NCI-H2029 treated with DMSO at 0.1 percent for 48 hours (cell line): ENCODE measurements around the gene MEF2C.

Experiments used
- DNase-seq: peaks from one replicate; lab custom pipeline; 2025; lab: John Stamatoyannopoulos, UW

Gene MEF2C

DNA sequence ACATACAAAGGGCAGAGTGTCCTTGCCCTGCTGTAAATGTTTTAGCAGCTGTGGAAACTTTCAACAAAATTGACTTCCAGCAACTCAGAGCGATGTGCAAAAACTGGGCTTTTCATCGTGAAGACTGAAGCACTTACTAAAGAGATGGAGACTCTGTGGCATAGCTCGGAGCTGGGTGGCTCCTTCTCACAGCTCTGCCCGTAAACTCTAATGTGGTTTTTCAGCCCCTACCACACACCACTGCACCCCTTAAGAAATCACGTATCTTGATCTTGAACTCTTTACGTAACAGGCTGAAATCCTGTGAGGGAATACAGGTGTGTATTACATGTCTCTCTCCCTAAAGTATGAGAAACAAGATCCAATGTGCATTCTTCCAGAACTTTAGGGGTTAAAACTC is 124.4 kb downstream of the MEF2C start:
- no peak for DNase-seq

DNA sequence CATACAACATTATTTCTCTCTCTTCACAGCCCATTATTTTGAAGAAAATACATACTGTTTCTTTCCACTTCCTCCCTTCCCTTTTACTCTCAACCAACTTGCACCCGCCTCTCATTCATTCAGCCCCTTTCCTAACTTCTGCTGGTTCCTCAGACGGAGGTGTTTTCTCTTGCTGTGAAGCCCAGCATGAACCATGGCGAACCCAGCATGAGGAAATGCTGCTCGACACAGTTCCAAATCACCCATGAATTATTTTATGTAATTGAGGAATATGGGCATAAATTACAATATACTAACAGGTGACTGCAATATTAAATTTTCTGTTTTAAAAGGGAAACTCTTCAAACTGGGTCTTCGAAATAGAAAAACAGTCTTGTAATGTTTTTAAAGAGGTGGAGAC is 124.8 kb downstream of the MEF2C start:
- DNase-seq: no peak

DNA sequence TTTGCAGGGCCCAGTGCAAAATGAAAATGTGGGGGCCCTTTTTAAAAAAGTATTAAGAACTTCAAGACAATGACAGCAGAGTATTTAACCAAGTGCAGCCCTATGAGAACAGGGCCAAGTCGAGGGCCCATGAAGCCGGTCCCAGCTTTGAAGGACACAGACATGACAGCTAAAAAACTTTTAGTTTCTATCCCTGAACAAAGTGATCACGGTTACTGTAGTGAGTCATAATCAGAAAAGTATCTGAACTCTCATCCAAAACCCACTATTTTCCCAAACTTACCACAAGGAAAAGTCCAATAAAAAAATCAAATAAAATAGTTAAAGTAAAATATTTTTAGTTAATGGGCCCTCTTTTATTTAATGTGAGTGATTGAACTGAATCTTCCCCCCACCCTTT is 126.0 kb downstream of the MEF2C start:
- no peak for DNase-seq

DNA sequence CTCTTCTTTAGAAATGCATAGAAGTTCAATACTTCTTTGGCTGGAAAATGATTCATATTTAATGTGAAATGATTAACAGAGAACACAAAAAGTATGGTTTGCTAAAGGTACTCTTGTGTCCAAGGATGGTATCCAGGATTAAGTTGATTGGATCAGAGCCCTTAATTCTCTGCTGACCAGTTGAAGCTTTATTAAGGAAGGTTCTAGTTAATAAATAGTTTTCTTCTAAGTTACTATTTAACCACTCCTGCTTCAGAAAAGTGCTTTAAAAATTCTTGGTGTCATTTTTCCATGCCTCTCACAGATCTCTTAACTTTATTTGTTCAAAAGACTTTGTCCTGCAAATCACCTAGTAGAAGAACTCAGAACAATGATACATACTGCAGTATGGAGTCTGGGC is 134.3 kb downstream of the MEF2C start:
- no peak for DNase-seq

DNA sequence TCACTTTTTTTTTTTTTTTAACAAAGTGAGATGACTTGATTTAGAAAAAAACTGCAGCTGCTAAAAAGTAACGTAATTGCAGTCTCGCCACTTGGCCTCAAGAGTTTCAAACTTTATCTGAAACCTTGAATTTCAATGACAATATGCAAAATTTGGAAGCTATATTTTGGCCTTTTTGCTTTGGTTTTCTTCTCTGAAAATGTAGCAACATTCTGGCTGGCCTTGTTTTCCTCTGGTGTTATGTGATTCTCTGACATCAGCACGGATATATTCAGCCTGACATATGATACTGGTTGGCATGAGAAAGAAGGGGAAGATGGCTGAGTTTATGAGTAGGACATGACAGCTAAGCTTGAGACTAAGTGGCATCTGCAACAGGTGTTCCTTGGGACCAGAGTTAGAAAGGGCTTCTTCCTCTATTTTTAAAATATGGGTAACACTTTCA is 136.5 kb downstream of the MEF2C start:
- DNase-seq: no peak

DNA sequence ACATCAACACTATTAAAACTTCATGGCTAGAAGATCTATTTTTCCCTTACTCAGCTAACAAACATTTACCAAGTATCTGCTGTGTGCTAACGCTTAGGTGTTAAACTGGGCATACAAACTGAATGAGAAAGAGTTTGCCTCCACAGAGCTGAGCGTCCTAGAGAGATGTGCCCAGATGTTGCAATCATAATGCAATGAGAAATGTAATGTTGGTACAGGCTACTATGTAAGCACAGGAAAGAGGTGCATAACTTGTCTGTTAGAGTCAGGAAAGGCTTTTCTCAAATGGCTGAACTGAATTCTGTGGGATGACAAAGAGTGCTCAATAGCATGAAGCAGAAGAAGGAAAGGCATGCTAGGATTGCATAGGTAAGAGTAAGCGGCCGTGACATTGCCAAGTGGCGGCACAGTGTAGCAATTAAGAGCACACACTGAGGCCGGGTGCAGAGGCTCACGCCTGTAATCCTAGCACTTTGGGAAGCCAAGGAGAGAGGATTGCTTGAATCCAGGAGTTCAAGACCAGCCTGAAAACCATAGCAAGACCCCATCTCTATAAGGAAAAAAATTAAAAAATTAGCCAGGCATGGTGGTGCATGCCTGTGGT is 137.8 kb downstream of the MEF2C start:
- no peak for DNase-seq

DNA sequence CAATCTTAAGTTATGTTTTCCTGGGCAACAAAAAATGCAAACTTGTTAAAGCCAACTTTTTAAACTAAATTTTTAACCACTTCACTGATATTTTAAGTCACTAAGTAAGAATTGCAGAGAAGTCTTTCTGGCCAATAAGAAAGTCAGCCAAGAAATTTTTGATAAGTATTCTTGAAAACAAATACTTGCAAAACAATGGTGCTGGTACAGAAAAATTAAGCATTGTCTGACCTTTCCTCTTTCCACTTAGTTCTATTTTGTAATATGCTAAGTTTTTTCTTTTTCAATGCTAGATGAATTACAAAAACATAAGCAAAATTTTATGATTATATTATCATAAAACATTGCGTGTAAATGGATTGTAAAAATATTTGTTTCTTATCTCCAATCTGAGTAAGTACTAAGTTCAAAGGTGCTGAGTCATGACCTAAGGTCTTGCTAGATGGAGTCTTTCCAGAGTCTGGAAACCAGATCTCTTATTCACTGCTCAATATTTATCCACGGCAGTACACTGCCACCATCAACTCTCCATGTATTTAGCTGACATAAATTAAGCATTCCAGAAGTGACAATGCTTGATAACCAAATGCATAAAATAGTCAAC is 139.7 kb downstream of the MEF2C start:
- no peak for DNase-seq

DNA sequence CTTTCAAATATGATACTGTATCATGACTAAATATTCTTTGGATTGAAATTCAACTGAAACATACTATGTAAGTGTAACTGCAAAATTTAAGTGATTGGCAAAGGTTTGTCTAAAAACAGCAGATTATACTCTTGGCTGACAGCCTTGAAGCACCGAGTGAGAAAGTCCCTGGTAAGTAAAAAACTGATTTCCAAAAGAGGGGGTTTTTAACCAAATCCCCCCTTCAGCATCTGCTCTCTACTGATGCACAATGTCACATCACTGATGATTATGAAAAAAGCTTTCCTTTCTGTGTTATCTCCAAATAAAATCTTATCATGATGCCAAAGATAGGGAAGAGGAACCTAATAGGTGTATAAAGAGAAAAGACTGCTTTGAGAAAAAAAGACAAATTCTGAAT is 141.0 kb downstream of the MEF2C start:
- DNase-seq: no peak

DNA sequence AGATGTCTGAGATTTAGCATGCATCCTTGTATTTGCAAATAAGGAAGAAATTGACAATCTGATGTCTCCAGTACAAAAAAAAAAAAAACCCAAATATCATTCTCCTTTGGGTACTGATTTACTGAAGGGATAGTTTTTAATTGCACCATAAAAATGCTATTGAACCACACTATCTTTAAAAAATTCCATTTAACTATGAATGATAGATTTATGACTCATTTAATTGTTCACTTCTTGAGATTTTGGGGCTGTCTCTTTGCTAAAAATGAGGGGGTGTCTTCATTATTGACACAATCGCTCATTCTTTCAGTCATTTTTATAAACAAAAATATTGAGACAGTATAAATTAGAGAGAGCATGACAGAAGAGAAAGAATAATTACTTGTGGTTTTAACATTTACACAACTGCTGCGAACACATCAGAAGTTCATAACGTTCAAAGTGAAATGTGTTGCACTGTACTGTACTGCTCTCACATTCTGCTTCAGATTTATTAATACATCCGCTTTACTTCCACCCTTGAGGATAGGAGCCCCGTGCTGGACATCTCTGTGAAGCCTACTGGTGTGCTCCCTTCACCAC is 142.3 kb downstream of the MEF2C start:
- no peak for DNase-seq

DNA sequence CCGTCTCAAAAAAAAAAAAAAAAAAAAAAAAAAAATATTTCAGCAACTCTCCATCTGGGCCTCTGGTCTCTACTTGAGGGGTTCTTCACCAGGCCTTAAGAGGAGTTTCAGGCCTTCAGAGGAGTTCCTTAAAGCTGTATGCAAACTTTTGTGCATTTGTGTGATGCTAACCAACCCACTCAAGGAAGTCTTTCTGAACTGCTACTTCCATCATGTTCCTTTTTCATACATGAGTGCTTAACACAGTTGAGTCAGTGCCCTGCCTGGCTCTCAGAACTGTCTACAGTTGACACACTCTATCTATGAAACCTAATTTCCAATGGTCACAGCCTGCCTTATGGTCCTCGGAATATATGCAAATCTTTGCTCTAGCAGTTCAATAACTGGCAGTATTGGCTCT is 146.5 kb downstream of the MEF2C start:
- no peak for DNase-seq

DNA sequence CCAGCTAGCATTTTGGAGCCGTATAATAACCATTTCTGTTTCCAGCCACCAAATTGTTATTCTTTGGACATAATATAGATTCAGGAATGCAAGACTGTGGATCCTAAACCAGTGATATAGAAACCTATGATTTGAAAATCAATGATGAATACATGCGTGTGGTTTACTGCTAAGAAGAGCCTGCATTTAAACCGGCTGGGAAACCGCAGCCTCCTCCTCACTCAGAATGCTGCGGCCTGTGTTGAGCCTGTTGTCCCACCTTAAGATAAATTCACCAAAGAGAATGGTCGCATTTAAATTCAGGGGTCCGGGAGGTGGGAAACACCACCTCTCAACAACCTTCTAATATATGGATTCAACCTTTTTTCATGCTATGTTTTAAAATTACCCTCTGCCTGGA is 148.0 kb downstream of the MEF2C start:
- DNase-seq: no peak

DNA sequence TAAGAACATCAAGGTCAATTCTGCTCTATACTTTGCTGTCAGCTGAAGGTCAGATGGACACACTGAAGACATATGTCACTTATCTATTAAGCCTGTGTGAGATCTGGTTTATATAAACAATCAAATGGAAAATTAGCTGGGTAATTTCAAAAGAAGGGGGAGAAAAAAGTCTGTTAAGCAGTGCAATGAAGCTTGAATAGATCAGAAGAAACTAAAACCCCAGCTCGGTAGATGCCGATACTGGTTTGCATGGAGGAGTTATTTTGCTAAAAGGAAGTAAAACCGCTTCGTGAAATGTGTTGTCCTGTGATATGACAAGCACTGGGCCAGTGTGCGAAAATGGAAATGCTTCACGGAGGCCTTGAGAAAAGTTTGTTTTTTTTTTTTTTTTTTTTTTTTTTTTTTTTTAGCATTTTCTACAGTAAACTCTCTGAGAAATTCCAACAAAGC is 148.8 kb downstream of the MEF2C start:
- DNase-seq: no peak

DNA sequence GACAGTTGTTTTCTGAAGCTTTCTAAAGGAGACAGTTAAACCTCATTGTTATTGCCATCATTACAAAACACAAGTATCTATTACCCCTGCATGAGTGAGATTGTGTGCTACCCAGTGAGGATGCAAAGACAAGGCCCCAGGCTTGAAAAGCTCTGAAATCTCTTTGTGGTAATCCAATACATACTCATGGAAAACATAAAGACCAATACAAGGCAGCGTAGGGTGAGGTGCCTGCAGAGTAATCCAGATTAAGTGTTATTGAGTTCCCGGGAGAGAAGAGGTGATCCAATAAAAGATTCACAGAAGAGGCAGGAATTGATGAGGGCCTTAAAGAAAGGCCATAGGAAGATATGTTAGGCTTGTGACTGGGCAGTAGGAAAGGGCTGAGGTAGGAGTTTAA is 150.1 kb downstream of the MEF2C start:
- no peak for DNase-seq

DNA sequence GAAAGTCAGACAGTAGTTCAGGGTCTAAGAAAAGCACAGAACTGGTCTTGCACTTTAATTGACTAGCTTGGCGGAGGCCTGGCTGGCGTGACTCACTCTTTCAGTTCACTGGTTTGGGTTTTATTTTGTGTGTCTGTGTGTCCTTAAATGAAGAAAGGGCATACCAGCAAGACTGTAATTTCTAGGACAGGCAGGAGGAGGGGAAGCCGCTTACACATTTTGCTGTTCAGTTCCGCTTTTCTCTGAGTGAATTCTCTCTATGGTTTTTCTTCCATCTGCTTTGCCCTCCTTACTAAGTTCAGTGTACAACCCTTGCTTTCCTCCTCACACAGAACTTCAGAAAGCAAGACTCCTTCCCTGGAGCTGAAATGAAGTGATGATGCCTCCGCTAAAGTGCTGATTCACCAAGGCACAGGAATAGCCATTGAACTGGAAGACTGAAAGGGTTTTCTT is 150.8 kb downstream of the MEF2C start:
- DNase-seq: no peak

DNA sequence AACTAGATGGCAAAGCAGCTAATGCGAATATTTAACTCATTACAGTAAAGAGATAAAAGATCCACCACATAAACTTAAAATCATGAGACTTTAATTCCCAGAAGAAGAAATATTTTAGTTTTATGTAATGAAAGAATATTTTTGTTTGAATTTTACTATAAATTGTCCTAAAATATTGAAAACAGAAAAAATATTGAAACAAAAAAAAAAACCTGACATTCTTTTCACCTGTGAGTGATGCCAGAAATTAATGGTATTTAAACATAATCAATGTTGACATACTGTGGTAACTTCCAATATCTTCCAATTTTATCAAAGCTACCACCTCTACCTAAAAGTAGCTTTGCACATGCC is 153.2 kb downstream of the MEF2C start:
- no peak for DNase-seq

DNA sequence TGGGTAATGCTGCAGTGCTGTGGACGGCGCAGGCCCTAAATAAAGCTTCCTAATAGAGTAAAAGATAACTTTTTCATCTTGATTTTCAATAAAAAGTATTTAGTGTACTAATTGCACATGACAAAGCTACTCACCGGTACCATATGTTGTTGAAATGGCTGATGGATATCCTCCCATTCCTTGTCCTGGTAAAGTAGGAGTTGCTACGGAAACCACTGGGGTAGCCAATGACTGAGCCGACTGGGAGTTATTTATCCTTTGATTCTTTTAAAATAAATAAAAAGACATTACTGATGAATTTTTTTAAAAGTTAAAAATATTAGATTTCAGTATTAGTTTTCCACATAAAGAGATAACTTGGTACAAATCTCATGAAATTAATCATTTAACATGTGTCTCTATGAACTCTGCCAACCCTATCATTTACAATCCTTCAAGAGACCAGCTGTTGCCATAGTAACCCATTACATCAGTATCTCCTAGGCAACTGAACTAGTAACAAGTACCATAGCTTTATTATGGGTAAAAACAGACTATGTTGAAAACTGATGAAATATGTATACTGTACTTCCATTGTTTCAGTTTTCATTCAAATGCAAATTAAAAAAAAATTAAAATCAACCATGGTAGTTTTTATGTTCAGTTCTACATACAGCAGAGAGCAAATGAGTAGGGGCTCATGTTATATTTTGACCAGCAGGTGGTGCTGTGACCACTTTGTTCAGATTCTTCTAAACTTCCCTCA is 153.7 kb downstream of the MEF2C start:
- peak; percentile 90 for DNase-seq

DNA sequence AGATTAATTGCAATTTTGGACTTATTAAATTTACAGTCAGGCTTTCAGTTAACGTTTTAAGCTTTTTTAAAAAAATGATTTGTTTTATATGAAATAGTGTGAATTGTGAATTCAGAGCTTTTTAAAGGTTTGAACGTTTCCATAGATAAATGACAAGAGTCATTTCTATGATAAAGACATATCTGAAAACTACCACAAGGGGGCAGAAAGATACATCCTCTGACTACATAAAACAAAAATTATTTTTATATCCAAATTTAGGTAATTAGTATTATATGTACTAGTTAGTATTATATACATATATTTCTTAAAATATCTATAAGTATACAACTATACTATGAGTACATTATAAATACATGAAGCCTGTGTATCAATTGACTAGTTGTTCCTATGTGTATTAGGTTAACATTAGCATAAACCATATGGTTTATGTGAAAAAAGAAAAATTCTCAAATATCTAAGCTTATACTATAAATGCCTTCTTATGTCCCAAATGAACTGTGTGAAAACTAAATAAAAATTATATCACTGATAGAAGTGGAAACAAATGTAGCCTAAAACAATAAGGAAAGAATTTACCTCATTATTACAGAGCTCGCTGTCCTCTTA is 155.2 kb downstream of the MEF2C start:
- peak; percentile 5 for DNase-seq

DNA sequence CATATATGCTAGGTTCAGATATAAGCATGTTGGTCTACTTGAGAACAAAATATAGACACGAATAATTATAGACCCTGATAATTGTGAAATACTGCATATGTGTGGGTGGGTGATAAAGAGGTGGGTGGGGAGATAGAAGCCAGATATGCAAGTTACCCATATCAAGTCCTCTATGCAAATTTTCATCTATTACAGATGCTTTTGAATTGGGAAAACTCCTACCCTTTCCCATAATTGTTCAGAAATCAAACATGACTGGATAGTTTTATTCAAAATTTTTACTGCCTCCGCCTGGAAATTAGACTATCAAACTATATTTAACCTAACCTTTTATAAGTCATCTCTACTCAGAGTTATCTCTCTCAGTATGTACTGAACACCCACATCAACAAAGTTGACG is 157.5 kb downstream of the MEF2C start:
- no peak for DNase-seq

DNA sequence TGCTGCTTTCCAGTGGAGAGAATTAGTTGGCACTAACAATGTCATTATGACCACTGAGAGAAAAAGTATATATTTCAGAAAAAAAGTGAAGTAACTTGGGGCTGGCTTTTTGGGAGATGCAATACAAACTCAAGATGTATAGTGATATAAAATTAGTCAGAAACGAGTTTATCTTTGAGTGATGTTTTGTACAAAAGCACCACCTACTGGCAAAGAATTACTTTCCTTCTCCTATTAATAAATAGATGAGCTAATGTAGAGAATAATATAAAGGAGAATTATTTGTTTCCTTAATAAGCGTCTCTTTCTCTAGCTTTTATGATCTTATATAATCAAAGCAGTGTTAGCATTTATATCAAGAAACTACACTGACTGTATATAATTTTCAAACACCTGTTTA is 158.8 kb downstream of the MEF2C start:
- DNase-seq: no peak

DNA sequence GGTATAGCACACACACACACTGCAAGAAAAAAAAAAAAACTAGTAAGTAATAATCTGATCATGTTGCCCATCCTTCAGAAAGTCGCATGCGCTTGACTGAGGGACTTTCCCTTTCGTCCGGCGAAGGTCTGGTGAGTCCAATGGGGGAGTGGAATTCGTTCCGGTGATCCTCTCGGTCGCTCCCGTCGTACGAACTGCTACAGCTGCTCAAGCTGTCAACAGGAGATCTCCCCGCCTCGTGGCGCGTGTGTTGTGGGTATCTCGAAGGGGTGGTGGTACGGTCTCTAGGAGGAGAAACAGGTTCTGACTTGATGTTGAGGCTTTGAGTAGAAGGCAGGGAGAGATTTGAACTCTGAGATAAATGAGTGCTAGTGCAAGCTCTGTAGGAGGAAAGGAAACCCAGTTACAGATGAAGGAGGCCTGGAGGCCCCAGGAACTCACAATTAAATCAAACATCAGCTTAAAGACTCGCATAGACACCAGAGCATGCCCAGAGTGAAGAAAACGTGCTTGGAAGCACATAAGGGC is 160.4 kb downstream of the MEF2C start:
- no peak for DNase-seq

DNA sequence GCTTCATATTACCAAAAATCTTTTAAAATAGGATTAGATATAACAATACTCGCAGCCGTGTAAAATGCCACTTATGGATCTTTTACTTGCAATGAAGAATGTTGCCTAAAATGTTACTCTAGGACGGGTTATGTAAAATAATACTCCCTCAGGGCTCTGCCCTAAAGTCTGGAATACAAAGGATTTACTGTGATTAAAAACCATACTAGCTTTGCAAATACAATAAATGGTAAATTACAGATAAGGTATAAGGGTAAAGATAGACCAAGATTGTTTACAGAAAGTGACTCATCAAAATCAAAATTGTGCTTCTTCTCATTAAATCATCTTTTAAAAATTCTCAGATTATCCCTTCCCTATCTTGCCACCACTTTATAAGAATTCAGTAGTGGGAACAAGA is 163.6 kb downstream of the MEF2C start:
- no peak for DNase-seq

DNA sequence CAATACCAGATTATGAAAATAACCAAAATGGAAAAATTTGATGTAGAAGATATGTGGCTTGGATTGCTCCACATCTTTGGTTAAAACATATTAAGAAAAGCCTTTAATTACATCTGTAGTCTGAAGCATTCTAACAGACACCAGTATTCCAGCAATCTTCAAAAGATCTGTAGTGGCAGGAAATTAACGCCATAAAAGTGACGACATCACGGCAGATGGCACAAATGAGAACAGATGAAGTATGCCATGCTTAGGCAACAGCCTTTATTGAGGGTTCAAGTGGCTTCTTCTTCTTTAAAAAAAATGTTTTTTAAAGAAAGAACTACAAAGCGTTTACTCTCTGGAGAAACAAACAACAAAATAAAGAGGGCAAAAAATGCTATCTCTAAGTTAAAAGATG is 164.2 kb downstream of the MEF2C start:
- no peak for DNase-seq
